ENCODE data around the gene MYO6. TPM values are rescaled to one million over a fixed set of nuclear protein-coding genes. Genes with fewer than 3 reads are reported as not detected.

MYO6 gene
- total RNA-seq (2021; fragmentation: NEBNext Ultra II Directional; extraction: Animal tissue kit (Norgen Biotek cat#: 25700)) (18.2 and 21.9 TPM in 2 replicates), polyA plus RNA-seq (2011; rRNA removed) (4.5 and 8.3 TPM in 2 replicates), polyA minus RNA-seq (2011; rRNA and poly(A)+ RNA removed) (11.0 and 18.3 TPM in 2 replicates)
- 8.3 TPM for polyA plus RNA-seq (2011; cell fraction: cytosol; rRNA removed)
- polyA plus RNA-seq (2011; cell fraction: nucleus; rRNA removed), result 14.2 TPM
- polyA plus RNA-seq (2012, experiment 1 of 2), result 17.8 to 22.8 TPM (median 20.5 TPM) in 4 replicates
- 0.96 TPM for polyA plus RNA-seq (2012, experiment 2 of 2)
- 20.3 TPM for polyA plus RNA-seq (2013, experiment 1 of 2)
- polyA plus RNA-seq (2013, experiment 2 of 2), result 19.6 TPM
- polyA minus RNA-seq (2011; cell fraction: cytosol; rRNA and poly(A)+ RNA removed), result 10.5 TPM
- 19.7 TPM for polyA minus RNA-seq (2011; cell fraction: nucleus; rRNA and poly(A)+ RNA removed)
- long read RNA-seq, experiment 1, partial matches to known transcripts, result 17 of 20 reads
- long read RNA-seq, experiment 1, other reads (novel, unspliced or antisense), result 3 of 20 reads
- long read RNA-seq, experiment 2, partial matches to known transcripts, result 20 of 23 reads
- long read RNA-seq, experiment 2, other reads (novel, unspliced or antisense), result 3 of 23 reads

DNA sequence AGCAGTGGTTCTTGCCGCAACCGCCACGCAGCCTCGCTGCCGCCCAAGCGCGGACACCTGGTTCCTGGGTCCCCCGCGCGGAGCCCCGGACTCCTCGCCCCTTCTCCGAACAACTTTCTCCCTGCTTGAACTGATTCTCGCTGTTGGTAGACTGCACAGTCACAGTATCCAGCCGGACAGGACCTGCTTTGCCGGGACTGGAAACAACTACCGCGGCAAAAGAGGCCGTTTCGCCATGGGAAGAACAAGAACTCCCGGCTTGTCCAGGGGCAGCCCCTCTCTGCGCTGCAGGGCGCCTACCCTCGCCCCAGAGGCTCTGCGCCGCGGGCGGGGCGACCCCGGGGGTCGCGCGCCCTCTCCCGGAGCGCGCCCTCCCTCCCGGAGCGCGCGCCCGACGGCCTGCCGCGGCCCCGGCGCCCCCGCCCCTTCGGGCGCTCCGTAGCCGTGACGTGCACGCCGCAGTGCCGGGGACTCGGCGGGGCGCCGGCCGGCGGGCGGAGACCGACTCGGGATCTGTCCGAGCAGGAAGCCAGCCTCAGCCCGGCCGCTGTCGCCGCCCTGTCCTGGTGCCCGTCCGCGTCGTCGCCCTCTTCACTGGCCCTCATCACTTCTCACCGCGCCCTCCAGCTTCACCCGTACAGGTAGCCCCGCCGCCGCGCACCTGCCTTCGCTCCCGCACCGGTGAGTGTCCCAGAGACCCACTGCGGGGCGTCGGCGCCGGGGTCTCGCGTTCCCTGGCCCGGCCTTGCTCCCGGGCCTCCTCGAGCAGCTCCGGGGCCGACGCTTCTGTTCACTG lies at the start of gene MYO6:
TSS of gene MYO6 (plus strand) at position 497 of the 796 bp plus-strand sequence. CDS start 68,309 bp downstream, outside the sequence.
- peak within 1 kb of the TSS; percentile 90 for H2BK120ac ChIP-seq (replicated peaks; ENCODE audit: low read depth, low read length)
- peak within 1 kb of the TSS; percentile 85 for H4K91ac ChIP-seq (replicated peaks; ENCODE audit: insufficient read length, low read length)
- peak within 1 kb of the TSS; percentile 80; the same call in 1 of the 2 replicates for H3K27ac ChIP-seq (ENCODE audit: low read depth, low read length)
- no peak for FAIRE-seq
- H3K9ac ChIP-seq (replicated peaks in 1 of 4; ENCODE audit: extremely low read depth in 1 of 4, low read depth in 3 of 4, low read length in 3 of 4), result peak within 1 kb of the TSS; percentile 86 to 95 (median 94)
- peak within 1 kb of the TSS; percentile 77 to 94 (median 87) for H3K4me3 ChIP-seq (ENCODE audit: extremely low read depth in 1 of 4, insufficient read depth in 2 of 4, low read depth in 3 of 4, low read length in 4 of 4)
- peak within 1 kb of the TSS; percentile 59 for H3K4ac ChIP-seq (replicated peaks; ENCODE audit: insufficient read length, low read depth, low read length)
- ChIA-PET POLR2A (ENCODE audit: partially characterized antibody) (interaction anchor here (0.6 to 1.5 kb wide), 3 partner anchors 9 to 34 kb away, joined by 3 to 4 read pairs (median 4); no protein-coding TSS in a partner anchor), CTCF (ENCODE audit: partially characterized antibody) (interaction anchor here (0.9 kb wide), 1 partner anchor 9 kb away, joined by 3 read pairs; no protein-coding TSS in a partner anchor)
- no peaks in the 10 kb centered on the region for H3K9me3 ChIP-seq (ENCODE audit: insufficient read depth in 2 of 2, low read depth in 1 of 2, low read length in 1 of 2)
- H4K8ac ChIP-seq (ENCODE audit: extremely low read depth, insufficient read depth, low read length), result peak within 1 kb of the TSS; percentile 99; the same call in 1 of the 2 replicates
- H4K20me1 ChIP-seq (replicated peaks in 1 of 2; ENCODE audit: control insufficient read depth in 1 of 2, insufficient read depth in 2 of 2, low read length in 2 of 2), result no peaks in the 10 kb centered on the region
- 1% methylated on average over 54 of the region's 97 CpGs; no CpG with 5 or more reads in 1 of the 2 experiments for WGBS, 2 experiments (ENCODE audit: extremely low coverage in 1 of 2, insufficient coverage in 1 of 2, insufficient read length in 1 of 2, insufficient replicate concordance in 2 of 2, low coverage in 1 of 2, low lambda C conversion rate in 2 of 2, missing lambda C conversion rate in 1 of 2)
- no peaks in the 10 kb centered on the region; the same call in 1 of the 2 replicates for H3K23me2 ChIP-seq (ENCODE audit: low read depth, low read length)
- no peaks in the 10 kb centered on the region for H3K79me2 ChIP-seq (ENCODE audit: control insufficient read depth in 1 of 2, insufficient read depth in 2 of 2, low read length in 2 of 2)
- H2BK12ac ChIP-seq (ENCODE audit: low read depth, low read length), result peak within 1 kb of the TSS; percentile 99
- H2BK5ac ChIP-seq (ENCODE audit: low read depth, low read length), result peak within 1 kb of the TSS; percentile 93
- H3K23ac ChIP-seq (ENCODE audit: insufficient read length), result no peak within 1 kb of the TSS
- H3K56ac ChIP-seq (replicated peaks; ENCODE audit: insufficient read length, low read depth, low read length), result peak within 1 kb of the TSS; percentile 77
- no peaks in the 10 kb centered on the region for H3K79me1 ChIP-seq (ENCODE audit: low read depth, low read length)
- H3K27me3 ChIP-seq (replicated peaks in 1 of 4; ENCODE audit: control insufficient read depth in 3 of 4, extremely low read depth in 1 of 4, insufficient read depth in 3 of 4, low read length in 3 of 4), result peaks cover 0 to 3% (median 0%) of the 10 kb centered on the region in 4 experiments; a peak in 2 of 7 replicates
- H3K14ac ChIP-seq (ENCODE audit: insufficient read length), result peak within 1 kb of the TSS; percentile 96
- peak within 1 kb of the TSS; percentile 68 to 72 for H3K4me2 ChIP-seq (ENCODE audit: insufficient read depth in 1 of 2, low read depth in 2 of 2, low read length in 2 of 2)
- peak within 1 kb of the TSS; percentile 66; the same call in 1 of the 2 replicates for H2BK15ac ChIP-seq (ENCODE audit: low read length)
- peak; percentile 36 to 85 for DNase-seq (ENCODE audit: low read depth in 1 of 2, low spot score in 2 of 2)
- H3K4me1 ChIP-seq (replicated peaks in 1 of 4; ENCODE audit: control insufficient read depth in 3 of 4, insufficient read depth in 4 of 4, low read length in 3 of 4), result no peaks in the 10 kb centered on the region; a peak in 2 of 7 replicates
- H3K36me3 ChIP-seq (ENCODE audit: control insufficient read depth in 2 of 4, insufficient read depth in 4 of 4, low read length in 3 of 4), result no peaks in the 10 kb centered on the region; a peak in 1 of 8 replicates
- peak within 1 kb of the TSS; percentile 95 for H3K18ac ChIP-seq (ENCODE audit: extremely low read depth, low read length)
- H2AK5ac ChIP-seq (ENCODE audit: low read depth, low read length), result no peak within 1 kb of the TSS
- peak within 1 kb of the TSS; percentile 99 for H2AFZ ChIP-seq (ENCODE audit: low read length)
- H4K5ac ChIP-seq (ENCODE audit: insufficient read length, low read depth, low read length), result peak within 1 kb of the TSS; percentile 89
- H2BK20ac ChIP-seq (ENCODE audit: low read length), result no peak within 1 kb of the TSS
- TF ChIP-seq TAF7 (optimal IDR thresholded peaks at IDR 0.05; ENCODE audit: borderline replicate concordance, low read depth, low read length) (no peak), RXRA (IDR thresholded peaks at IDR 0.05; ENCODE audit: insufficient read depth, low read depth, low read length) (no peak), RAD21 (IDR thresholded peaks at IDR 0.05 in 1 of 2, conservative IDR thresholded peaks at IDR 0.05 in 1 of 2; ENCODE audit: low read depth in 2 of 2, low read length in 2 of 2) (no peak), RNF2 (IDR thresholded peaks at IDR 0.05; ENCODE audit: borderline replicate concordance, low read depth, low read length, missing control alignments, poor library complexity, severe bottlenecking) (no peak), SIRT6 (IDR thresholded peaks at IDR 0.05; ENCODE audit: low read length) (no peak), SRF (IDR thresholded peaks at IDR 0.05; ENCODE audit: low read depth, low read length) (no peak), SP2 (IDR thresholded peaks at IDR 0.05; ENCODE audit: low read length) (no peak), RFX5 (IDR thresholded peaks at IDR 0.05; ENCODE audit: borderline replicate concordance, low read depth, low read length) (no peak)

Measured in H1 (cell line).